8988T (cell line): ENCODE data around the gene SLC4A4.

Experiments
- DNase-seq: peaks from one replicate; pipeline ENCODE4 v3.0.0; 2011

Gene SLC4A4

DNA sequence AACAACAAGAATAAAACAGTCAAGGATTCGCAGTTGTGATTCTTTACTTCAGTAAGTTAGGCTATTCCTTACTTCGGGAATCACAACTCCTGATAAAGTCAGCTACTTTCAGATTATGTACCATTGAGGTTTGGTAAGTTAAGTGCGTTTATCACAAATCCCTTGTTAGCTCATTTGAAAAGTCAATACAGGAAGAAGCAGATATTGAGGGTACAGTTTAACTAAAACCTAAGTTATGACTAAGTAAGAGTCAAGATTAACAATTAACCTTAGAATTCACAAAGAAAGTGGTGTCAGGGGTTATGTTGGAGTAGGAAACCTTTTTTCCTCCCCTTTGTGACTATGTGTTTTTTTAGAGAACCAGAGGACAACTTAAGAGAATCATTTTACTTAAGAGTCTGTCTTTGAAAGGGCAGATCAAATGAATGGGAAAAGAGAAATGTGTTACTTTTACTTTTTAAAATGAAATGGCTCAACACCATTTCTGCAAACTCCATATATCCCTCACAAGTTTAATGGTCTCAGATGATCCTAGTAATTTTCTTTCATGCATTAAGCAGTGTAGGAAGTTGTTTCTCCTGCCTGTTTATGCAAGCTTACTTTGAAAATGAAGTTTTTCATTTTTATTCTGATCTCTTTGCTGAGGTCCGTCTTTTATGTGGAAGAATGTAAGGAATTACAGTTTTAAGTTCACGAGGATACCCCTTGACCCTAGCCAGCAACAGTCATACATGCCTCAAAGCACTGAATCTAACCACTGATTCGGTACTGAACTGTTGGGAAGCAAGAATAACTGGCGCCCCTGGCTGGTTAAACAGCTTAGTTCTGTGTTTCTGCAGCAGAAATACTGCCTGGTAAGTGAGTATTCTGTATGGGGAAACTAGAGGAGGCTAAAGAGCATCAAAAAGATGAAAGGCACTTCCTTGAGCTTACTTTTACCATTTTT is 211.7 kb downstream of the SLC4A4 start:
- DNase-seq: no peak

- no peak for DNase-seq
These were observed 214.8 kb downstream of the SLC4A4 start for GRCh38 chr4:71553605-71554004.

DNA sequence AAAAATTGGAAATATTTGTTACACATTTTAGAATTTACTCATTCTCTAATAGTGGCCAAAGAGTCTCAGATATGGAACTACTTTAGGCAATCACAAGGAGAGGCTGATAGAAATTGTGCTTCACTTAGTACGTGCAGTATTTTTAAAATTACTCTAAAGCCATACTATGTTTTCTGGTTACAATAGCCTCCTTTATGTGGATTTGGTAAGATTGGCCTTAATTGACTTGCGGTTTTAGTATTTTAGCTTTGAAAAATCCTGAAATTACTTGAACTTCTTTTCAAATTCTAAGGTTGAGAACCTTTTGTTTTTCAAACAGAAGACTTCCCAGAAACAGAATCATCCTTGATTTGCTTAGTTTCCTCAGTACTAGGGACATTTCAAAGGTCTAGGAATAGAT is 215.2 kb downstream of the SLC4A4 start:
- no peak for DNase-seq

DNA sequence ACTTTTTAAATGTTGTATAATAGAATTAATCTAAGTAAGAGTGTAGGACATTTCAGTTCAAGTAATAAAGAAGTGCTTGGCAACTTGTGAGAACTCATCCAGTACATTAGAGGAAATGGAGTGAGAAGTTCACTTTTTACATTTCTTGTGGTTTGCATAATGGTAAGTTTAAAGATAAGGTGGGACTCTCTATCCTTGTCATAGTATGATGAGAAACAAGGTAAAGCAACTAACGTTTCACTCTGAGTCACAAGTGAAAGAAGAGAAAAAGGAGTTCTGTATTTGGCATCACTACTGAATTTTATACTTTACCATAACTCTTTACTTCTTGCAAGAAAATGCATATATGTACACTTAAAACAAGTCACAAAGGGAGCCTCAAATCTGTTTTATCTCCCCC is 219.4 kb downstream of the SLC4A4 start:
- no peak for DNase-seq

DNA sequence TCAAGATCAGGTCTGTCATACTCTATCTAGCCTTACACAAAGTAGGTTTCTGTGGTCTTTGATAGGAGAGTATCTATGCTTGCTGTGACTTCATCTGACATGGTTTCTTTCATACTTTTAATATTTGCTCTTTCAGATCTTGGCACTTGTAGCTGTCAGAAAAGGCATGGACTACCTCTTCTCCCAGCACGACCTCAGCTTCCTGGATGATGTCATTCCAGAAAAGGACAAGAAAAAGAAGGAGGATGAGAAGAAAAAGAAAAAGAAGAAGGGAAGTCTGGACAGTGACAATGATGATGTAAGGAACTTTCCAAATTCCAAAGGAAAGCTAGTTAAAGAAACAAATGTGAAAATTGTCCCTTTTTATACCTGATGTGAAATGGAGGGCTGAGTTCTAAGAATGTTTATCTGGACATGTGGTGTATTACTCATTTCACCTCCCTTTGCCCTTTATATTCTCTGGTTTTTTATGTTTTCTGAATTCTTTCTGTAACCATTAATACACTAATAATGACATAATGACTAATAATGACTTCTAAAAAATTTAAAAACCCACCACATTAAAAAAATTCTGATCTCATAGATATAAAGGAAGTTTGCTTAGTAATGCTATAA is 221.2 kb downstream of the SLC4A4 start:
- no peak for DNase-seq

DNA sequence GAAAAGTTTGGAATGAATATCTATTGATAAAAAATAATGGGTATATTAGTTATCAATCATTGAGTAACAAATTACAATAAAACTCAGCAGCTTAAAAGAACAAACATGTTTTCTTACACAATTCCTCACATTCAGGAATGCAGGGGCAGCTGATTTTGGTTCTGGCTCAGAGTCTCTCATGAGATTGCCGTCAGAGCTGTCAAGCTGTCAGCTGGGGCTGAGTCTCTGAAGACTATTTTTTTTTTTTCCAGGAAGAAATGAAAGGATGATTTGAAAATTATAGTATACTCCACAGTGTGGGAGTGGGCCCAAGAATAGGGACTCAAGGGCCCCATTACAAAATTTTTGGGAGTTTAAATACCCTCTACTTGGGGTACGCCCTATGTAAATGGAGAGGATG is 226.0 kb downstream of the SLC4A4 start:
- DNase-seq: no peak

GRCh38 chr4:71566856-71567255 is 228.0 kb downstream of the SLC4A4 start:
- no peak for DNase-seq

- no peak for DNase-seq
These were observed 229.3 kb downstream of the SLC4A4 start for GRCh38 chr4:71568131-71568530.

DNA sequence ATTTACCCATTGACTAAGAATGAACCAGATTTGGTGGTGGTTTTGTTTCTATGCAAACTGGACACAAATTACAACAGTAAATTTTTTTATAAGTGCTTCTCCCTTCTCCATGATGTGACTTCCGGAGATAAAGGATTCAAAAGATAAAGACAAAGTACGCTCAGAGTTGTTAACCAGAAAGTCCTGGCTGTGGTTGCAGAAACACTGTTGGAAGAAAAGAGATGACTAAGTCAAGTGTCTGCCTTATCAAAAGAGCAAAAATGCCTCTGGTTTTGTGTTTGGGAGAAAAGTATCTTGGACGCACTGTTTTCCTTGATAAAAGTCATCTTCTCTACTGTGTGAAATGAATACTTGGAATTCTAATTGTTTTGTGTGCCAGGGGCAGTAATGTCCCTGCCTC is 231.7 kb downstream of the SLC4A4 start:
- DNase-seq: no peak

- DNase-seq: no peak
These were observed 232.5 kb downstream of the SLC4A4 start for GRCh38 chr4:71571346-71571745.

- no peak for DNase-seq
These were observed 245.2 kb downstream of the SLC4A4 start for GRCh38 chr4:71583971-71584370.

DNA sequence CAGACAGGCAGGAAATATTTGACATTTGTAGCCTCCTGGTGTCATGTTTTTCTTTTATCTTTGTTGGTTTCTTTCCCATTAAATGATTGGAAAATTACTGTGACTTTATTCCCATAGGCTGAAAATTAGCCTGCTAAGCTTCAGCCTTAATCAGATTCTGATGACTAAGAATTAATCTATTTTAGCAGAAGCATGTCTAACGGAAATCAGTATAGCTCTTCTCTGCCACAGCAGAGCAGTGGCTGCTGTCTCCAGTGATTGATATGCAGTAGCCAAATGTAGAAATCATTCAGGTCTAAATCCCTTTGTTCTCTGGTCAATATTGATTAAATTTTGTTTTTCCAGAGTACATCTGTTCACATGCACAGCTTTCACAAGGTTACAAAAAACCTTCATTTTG is 245.8 kb downstream of the SLC4A4 start:
- no peak for DNase-seq

DNA sequence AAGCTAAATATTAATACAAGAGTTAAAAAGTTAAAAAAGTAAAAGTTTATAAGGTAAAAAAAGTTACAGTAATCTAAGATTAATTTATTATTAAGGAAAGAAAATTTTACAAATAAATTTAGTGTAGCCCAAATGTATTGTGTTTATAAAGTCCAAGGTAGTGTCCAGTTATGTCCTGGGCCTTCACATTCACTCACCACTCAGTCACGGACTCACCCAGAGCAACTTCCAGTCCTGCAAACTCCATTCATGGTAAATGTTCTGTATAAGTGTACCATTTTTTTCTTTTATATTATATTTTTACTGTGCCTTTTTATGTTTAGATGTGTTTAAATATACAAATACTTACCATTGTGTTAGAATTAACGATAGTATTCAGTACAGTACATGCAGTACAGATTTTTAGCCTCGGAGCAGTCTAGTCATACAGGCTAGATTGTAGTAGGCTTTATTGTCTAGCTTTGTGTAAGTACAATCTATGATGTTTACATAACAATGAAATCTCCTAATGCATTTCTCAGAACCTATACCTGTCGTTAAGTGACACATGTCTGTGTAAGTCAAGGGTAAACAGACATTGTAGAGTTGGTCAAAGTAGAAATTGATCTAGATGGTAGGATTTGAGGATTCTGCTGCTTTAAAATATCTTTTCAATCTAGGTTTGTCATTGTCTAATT is 247.4 kb downstream of the SLC4A4 start:
- DNase-seq: no peak

DNA sequence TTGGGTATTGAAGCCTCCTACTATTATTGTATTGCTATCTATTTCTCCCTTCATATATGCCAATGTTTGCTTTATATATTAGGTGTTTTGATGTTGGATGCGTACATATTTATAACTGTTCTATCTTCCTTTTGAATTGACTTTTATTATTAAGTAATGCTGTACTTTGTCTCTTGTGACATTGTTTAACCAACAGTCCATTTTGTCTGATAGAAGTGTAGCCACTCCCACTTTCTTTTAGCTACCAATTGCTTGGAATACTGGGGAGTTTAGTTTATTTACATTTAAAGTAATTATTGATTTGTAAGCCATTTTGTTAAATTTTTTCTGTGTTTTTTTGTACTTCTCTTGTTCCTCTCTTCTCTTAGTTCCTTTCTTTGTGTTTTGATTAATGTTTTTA is 249.2 kb downstream of the SLC4A4 start:
- no peak for DNase-seq

DNA sequence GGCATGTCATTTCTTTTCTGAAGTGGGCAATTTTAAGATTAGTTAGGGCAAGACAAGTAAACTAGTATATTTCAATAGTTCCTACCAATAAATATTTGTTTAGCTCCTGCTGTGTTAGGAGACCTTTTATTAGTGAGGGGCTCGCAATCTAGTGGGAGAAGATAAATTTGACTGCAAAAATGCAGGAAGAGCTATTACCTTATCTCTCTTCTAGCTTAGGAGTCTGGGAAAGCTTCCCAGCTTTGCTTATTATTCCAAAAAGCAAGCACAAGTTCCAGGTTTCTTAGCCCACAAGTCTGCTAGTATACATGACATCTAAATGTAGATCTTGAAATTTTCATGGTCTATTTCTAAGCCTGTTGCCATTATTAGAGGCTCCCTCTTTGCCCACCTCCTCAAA is 254.0 kb downstream of the SLC4A4 start:
- DNase-seq: no peak

DNA sequence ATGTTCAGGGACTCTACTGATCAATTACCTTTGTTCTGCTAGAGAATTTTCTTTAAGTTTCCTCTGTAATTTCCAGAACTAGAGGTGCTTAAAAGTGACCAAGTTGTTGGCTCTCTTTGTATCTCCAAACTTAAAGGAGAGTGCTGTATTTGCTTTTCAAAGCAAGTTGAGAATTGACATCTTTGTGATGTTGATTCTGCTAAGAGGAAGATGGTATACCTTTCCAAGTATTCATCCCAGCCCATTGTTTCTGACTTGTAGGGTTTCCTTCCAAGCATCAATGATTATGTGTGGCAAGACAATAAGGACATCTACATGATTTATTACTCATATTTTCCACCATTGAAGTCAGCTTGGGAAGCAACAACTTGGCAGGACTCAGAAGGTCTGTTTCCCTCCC is 254.5 kb downstream of the SLC4A4 start:
- DNase-seq: no peak

DNA sequence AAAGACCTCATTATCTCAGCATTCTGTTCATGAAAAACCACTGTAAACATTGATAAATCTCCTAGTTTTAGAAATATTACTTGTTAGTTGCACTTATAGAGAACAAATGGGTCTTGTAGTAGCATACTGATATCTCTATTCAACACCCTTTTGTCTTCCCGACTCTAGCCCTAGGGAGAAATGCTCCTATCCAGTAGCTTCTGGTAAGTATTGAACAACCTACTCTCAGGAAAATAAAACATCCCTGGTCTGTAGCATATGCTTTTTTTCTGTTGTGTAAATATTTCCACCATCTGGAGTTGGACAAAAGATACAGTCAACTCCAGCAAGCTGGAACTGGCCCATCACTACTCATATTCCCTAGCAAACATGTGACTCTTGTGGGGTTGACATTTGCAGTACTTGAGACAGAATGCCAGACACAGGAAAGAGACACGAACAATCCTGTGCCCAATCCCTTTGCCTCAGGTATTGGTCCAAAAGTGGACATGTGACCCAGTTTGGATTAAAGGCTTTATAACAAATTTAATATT is 256.8 kb downstream of the SLC4A4 start:
- no peak for DNase-seq

GRCh38 chr4:71599578-71599977 is 260.8 kb downstream of the SLC4A4 start:
- DNase-seq: no peak

DNA sequence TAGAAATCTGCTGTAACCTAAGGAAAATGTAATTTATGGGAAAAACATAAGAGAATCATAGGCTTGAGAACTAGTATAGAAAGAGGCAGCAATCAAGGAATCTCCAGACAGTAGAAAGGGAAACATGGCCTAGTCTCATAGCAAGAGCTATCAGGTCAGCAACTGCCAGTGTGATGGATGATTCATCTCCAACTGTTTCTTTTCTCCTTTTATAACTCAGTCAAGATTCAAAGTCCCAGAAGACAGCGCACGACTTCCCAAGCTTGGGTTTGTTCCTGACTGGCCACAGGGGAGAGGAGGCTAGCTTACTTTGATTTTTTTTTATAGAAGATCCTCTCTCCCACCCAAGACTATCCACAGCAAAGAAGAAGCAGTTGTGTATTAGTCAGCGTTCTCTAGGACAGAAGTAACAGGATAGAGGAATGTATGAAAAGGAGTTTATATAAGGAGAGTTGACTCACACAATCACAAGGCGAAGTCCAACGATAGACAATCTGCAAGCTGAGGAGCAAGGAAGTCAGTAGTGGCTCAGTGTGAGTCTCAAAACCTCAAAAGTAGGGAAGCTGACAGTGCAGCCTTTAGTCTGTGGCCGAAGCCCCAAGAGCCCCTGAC is 263.6 kb downstream of the SLC4A4 start:
- no peak for DNase-seq

- no peak for DNase-seq
These were observed 266.0 kb downstream of the SLC4A4 start for GRCh38 chr4:71604785-71605184.

- DNase-seq: no peak
These were observed 268.3 kb downstream of the SLC4A4 start for GRCh38 chr4:71607109-71607508.

DNA sequence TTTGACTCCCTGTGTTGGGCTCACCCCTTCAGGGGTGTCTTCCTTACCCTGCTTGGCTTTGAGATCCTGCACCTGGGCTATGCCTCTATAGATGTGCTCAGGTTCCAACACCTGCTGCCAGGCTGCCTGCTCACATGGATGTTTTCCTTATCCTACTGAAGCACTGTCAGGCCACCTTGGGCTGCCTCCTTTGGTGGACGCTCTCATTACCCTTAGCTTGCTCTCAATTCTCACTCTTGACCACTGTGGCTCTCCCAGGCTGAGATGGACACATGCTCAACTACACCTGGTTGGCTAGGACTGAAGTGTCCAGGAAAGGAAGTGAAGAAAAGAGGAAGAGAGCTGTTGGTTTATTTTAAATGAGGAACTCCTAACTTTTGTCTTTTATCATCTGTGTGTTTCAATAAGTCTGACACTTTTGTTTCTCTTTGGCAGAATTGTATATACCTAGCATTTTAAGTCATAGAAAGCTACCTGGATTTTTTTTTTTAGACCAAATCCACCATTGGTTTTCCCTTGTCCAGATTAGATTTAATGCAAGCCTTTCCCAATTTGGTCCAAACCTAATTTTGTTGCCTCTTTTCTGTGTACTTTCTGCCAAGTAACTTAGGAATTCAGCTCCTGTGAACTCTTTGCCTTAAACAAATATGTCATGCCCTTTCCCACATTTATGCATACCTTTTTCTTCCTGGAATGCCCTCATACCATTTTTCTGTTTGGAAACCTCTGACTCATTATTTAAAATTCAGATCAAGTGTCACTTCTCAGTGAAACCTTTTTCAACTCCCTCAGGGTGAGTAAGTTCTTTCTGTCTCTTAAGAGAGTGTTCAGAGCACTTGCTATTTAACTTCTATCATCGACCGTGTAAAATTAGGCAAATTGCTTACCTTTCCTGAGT is 269.2 kb downstream of the SLC4A4 start:
- DNase-seq: no peak
